HepG2 (cell line): ENCODE measurements around the gene PDK2. TPM values are rescaled to one million over a fixed set of nuclear protein-coding genes. Genes with fewer than 3 reads are reported as not detected.

Experiments
- BCL6 ChIP-seq: IDR thresholded peaks from 2 replicates; pipeline ENCODE4 v1.6.1; 2016; ENCODE audit warnings: missing genetic modification reagents, missing compliant biosample characterization
- FOSL2 ChIP-seq: sonication (generic); formaldehyde crosslinking; IDR thresholded peaks from 2 replicates; pipeline ENCODE4 v1.4.0; 2020; ENCODE audit warnings: missing genetic modification reagents
- GATAD1 ChIP-seq: IDR thresholded peaks from 2 replicates; pipeline ENCODE4 v1.6.1; 2016; ENCODE audit warnings: missing genetic modification reagents, missing compliant biosample characterization
- GZF1 ChIP-seq: sonication (generic); formaldehyde crosslinking; IDR thresholded peaks from 2 replicates; pipeline ENCODE4 v1.5.1; 2020; ENCODE audit warnings: mild to moderate bottlenecking, missing genetic modification reagents
- NAIF1 ChIP-seq: sonication (generic); formaldehyde crosslinking; IDR thresholded peaks from 2 replicates; pipeline ENCODE4 v1.5.0; 2020; ENCODE audit warnings: mild to moderate bottlenecking, missing genetic modification reagents, borderline replicate concordance
- RARG ChIP-seq: sonication (generic); formaldehyde crosslinking; IDR thresholded peaks from 2 replicates; pipeline ENCODE4 v1.4.0; 2020; ENCODE audit warnings: low read depth, mild to moderate bottlenecking, missing genetic modification reagents
- XRCC5 ChIP-seq: fragments of 200-400 bp; formaldehyde crosslinking; optimal IDR thresholded peaks from 2 replicates; pipeline ENCODE3; 2017; ENCODE audit warnings: mild to moderate bottlenecking, low read length
- YY1 ChIP-seq: IDR thresholded peaks from 2 replicates; pipeline ENCODE4 v1.6.1; 2011; ENCODE audit warnings: low read length, low read depth, moderate library complexity, mild to moderate bottlenecking; ENCODE audit not compliant: insufficient read depth, insufficient replicate concordance
- ZBTB3 ChIP-seq: sonication (generic); formaldehyde crosslinking; IDR thresholded peaks from 2 replicates; pipeline ENCODE4 v1.4.0; 2020; ENCODE audit warnings: low read depth, mild to moderate bottlenecking, moderate library complexity, missing genetic modification reagents, borderline replicate concordance
- ZNF556 ChIP-seq: sonication (generic); formaldehyde crosslinking; IDR thresholded peaks from 2 replicates; pipeline ENCODE4 v1.4.0; 2020; ENCODE audit warnings: mild to moderate bottlenecking, missing genetic modification reagents, borderline replicate concordance
- ZNF562 ChIP-seq: sonication (generic); formaldehyde crosslinking; IDR thresholded peaks from 2 replicates; pipeline ENCODE4 v1.8.0; 2022; ENCODE audit warnings: missing genetic modification reagents, borderline replicate concordance
- ZNF878 ChIP-seq: sonication (generic); formaldehyde crosslinking; IDR thresholded peaks from 2 replicates; pipeline ENCODE4 v1.8.1; 2023; ENCODE audit warnings: mild to moderate bottlenecking, missing genetic modification reagents, moderate library complexity
- ZSCAN25 ChIP-seq: sonication (generic); formaldehyde crosslinking; IDR thresholded peaks from 2 replicates; pipeline ENCODE4 v1.8.0; 2022; ENCODE audit warnings: mild to moderate bottlenecking, missing genetic modification reagents
- polyA plus RNA-seq, 8 experiments: library from polyadenylated mRNA; depleted of rRNA in 3 of 8; stranded (reverse) in 7 of 8; unstranded in 1 of 8; fragments of >200 nt; fragmentation: Illumina TruSeq in 4 of 8; extraction: Trizol in 4 of 8; gene quantifications; 2 replicates each; pipeline versions ENCODE4 v1.2.1 to v1.2.3, GENCODE V29; 2011 to 2016; ENCODE audit warnings: low read depth in 4 of 8, missing spikeins in 1 of 8, mixed read lengths in 1 of 8; ENCODE audit not compliant: insufficient read depth in 1 of 8
- total RNA-seq, 5 experiments: library from RNA; depleted of rRNA; stranded (reverse); fragments of >200 nt; fragmentation: Illumina TruSeq; extraction: Trizol; gene quantifications; 2 replicates each; pipeline ENCODE4 v1.2.3, GENCODE V29; 2016; ENCODE audit warnings: low read depth in 1 of 5
- TF ChIP-seq, protein P1 (sequence below): sonication (generic); formaldehyde crosslinking; IDR thresholded peaks from 2 replicates; pipeline ENCODE4 v1.9.0; 2021; ENCODE audit warnings: missing genetic modification reagents, borderline replicate concordance
- TF ChIP-seq, protein P2 (sequence below): sonication (generic); formaldehyde crosslinking; IDR thresholded peaks from 2 replicates; pipeline ENCODE4 v1.4.0; 2020; ENCODE audit warnings: mild to moderate bottlenecking, missing genetic modification reagents
- TF ChIP-seq, protein P3 (sequence below): sonication (generic); formaldehyde crosslinking; IDR thresholded peaks from 2 replicates; pipeline ENCODE4 v1.4.0; 2020; ENCODE audit warnings: mild to moderate bottlenecking, missing genetic modification reagents
- TF ChIP-seq, protein P4 (sequence below): sonication (generic); formaldehyde crosslinking; IDR thresholded peaks from 2 replicates; pipeline ENCODE4 v1.4.0; 2020; ENCODE audit warnings: missing genetic modification reagents
- TF ChIP-seq, protein P5 (sequence below): sonication (generic); formaldehyde crosslinking; IDR thresholded peaks from 2 replicates; pipeline ENCODE4 v1.4.0; 2020; ENCODE audit warnings: mild to moderate bottlenecking, missing genetic modification reagents

The PDK2 gene
- total and polyA plus RNA-seq, 2 of the 13 experiments (the other 11 are each of a cell fraction or from before 2014, with no cell fraction given), result 18.5 to 59.7 TPM

DNA sequence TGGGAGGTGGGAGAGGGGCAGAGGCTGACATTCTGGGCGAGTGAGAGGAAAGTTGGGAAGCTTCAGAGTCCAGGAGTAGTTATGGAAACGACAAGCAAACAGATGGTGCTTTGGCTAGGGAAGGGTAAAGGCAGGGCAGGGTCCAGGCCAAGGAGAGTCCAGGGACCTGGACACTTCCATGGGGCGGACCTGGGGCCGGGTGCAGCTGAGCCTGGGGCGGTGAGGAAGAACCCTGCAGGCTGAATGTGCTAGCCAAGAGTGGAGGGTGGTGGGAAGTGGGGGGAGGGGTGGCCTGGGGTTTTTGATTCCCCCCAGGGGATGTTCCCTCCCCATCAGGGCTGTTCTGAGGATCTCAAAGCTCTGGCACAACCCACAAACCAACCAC lies 52.7 kb downstream of the PDK2 start (continued):
- TF ChIP-seq, protein P1, sequence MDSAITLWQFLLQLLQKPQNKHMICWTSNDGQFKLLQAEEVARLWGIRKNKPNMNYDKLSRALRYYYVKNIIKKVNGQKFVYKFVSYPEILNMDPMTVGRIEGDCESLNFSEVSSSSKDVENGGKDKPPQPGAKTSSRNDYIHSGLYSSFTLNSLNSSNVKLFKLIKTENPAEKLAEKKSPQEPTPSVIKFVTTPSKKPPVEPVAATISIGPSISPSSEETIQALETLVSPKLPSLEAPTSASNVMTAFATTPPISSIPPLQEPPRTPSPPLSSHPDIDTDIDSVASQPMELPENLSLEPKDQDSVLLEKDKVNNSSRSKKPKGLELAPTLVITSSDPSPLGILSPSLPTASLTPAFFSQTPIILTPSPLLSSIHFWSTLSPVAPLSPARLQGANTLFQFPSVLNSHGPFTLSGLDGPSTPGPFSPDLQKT (CRISPR knock-in tag), result no peak
- TF ChIP-seq BCL6 (CRISPR knock-in tag), result no peak
- TF ChIP-seq ZNF562, result no peak
- no peak for TF ChIP-seq ZBTB3 (CRISPR knock-in tag)
- TF ChIP-seq GZF1 (CRISPR knock-in tag), result no peak
- TF ChIP-seq GATAD1, result no peak
- TF ChIP-seq NAIF1 (CRISPR knock-in tag), result no peak
- no peak for TF ChIP-seq ZNF878 (CRISPR knock-in tag)
- no peak for TF ChIP-seq RARG (CRISPR knock-in tag)
- peak; percentile 93 for TF ChIP-seq ZSCAN25 (CRISPR knock-in tag)
- no peak for TF ChIP-seq YY1
- TF ChIP-seq XRCC5, result no peak
- TF ChIP-seq, protein P2, sequence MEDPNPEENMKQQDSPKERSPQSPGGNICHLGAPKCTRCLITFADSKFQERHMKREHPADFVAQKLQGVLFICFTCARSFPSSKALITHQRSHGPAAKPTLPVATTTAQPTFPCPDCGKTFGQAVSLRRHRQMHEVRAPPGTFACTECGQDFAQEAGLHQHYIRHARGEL (CRISPR knock-in tag), result no peak
- TF ChIP-seq, protein P3, sequence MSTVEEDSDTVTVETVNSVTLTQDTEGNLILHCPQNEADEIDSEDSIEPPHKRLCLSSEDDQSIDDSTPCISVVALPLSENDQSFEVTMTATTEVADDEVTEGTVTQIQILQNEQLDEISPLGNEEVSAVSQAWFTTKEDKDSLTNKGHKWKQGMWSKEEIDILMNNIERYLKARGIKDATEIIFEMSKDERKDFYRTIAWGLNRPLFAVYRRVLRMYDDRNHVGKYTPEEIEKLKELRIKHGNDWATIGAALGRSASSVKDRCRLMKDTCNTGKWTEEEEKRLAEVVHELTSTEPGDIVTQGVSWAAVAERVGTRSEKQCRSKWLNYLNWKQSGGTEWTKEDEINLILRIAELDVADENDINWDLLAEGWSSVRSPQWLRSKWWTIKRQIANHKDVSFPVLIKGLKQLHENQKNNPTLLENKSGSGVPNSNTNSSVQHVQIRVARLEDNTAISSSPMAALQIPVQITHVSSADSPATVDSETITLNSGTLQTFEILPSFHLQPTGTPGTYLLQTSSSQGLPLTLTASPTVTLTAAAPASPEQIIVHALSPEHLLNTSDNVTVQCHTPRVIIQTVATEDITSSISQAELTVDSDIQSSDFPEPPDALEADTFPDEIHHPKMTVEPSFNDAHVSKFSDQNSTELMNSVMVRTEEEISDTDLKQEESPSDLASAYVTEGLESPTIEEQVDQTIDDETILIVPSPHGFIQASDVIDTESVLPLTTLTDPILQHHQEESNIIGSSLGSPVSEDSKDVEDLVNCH (CRISPR knock-in tag), result no peak
- TF ChIP-seq FOSL2 (CRISPR knock-in tag), result no peak
- no peak for TF ChIP-seq ZNF556 (CRISPR knock-in tag)
- TF ChIP-seq, protein P4, sequence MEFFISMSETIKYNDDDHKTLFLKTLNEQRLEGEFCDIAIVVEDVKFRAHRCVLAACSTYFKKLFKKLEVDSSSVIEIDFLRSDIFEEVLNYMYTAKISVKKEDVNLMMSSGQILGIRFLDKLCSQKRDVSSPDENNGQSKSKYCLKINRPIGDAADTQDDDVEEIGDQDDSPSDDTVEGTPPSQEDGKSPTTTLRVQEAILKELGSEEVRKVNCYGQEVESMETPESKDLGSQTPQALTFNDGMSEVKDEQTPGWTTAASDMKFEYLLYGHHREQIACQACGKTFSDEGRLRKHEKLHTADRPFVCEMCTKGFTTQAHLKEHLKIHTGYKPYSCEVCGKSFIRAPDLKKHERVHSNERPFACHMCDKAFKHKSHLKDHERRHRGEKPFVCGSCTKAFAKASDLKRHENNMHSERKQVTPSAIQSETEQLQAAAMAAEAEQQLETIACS, result no peak
- TF ChIP-seq, protein P5, sequence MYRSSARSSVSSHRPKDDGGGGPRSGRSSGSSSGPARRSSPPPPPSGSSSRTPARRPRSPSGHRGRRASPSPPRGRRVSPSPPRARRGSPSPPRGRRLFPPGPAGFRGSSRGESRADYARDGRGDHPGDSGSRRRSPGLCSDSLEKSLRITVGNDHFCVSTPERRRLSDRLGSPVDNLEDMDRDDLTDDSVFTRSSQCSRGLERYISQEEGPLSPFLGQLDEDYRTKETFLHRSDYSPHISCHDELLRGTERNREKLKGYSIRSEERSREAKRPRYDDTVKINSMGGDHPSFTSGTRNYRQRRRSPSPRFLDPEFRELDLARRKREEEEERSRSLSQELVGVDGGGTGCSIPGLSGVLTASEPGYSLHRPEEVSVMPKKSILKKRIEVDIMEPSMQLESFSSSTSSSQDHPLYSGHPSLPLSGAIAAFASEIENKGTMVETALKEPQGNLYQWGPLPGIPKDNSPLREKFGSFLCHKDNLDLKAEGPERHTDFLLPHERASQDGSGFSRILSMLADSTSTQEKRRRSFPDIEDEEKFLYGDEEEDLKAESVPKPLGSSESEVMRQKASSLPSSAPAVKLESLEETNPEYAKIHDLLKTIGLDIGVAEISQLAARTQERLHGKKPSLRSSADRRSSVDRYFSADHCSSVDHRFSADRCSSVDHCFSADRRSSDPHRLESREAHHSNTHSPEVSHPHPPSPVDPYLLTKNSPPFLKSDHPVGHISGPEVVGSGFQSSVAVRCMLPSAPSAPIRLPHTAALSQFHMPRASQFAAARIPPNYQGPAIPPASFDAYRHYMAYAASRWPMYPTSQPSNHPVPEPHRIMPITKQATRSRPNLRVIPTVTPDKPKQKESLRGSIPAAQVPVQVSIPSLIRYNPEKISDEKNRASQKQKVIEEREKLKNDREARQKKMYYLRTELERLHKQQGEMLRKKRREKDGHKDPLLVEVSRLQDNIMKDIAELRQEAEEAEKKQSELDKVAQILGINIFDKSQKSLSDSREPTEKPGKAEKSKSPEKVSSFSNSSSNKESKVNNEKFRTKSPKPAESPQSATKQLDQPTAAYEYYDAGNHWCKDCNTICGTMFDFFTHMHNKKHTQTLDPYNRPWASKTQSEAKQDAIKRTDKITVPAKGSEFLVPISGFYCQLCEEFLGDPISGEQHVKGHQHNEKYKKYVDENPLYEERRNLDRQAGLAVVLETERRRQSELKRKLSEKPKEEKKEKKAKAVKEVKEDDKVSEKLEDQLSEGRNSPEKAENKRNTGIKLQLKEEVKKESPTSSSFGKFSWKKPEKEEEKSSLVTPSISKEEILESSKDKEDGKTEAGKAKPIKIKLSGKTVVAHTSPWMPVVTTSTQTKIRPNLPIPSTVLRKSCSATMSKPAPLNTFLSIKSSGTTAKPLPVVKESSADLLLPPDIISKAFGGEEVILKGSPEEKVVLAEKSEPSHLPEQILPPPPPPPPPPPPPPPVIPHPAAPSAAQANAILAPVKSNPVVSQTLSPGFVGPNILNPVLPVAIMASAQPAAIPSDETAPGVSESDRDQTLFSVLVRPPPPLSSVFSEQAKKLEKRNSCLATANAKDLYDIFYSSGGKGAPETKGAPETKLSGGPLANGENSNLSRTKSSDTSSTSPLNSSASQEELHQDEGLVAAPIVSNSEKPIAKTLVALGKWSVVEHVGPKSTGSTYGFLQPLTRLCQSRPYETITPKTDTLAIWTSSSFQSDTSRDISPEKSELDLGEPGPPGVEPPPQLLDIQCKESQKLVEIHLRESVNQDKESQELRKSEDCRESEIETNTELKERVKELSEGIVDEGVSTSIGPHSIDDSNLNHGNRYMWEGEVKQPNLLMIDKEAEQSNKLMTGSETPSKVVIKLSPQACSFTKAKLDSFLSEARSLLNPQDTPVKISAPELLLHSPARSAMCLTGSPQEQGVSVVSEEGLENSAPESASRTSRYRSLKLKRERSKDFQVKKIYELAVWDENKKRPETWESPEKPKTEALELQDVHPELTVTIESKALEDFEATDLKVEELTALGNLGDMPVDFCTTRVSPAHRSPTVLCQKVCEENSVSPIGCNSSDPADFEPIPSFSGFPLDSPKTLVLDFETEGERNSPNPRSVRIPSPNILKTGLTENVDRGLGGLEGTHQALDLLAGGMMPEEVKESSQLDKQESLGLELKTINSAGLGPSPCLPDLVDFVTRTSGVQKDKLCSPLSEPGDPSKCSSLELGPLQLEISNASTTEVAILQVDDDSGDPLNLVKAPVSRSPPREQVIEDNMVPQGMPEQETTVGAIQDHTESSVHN, result no peak
